ENCODE results near the gene DHX58.

DHX58 gene

DNA sequence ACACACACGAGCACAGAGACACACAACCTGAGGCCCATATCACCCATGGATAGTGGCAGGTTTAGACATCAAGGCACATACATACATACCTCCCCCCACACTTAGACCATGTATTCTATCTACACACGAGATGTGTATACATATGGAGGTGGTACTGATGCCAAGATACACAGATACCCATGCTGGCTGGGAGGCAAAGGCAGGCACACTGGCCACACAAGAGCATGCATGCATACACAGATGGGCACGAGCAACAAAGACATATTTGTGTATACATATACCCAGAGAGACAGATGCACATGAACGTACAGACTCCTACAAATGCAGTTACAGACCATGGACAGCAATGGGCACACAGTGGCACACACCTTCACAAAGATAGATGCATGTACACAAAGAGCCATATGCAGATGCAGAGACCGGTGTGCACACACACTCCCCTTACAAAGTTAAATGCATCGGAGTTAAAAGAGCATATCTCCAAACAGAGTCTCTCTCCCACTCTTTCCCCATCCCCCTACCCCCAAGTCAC, 60.1 kb downstream of the DHX58 start:
- FAIRE-seq = no peak

DNA sequence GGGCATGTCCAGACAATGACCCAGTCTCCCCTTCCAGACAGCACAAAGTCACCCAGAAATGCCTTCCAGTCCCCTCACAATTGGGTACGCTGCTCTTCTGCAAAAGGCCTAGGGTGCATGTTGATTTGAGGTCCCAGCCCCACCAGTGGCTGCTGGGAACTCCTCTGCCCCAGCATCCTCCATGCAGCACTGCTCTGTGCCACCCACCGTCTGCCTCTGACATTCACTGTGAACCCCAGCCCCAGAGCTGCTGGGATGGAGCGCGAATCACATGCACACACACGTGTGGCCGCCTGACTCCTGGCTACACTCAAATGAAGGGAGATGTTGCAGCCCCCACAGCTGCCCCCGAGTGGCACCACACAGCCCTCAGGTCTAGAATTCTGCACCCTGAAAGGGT, 60.9 kb downstream of the DHX58 start:
- no peak for FAIRE-seq
